KOPT-K1 (cell line): ENCODE data around the gene TENM4.
"Not testable (repeated sequence)": the region's sequence is repeated elsewhere in the genome, so short reads cannot be mapped to it uniquely, and the experiment has no call there.

Experiments
- H3K27ac ChIP-seq: fragments of 200-600 bp; sonication (generic); 2 replicates; pipeline ENCODE4 v1.5.1; 2016; ENCODE audit warnings: antibody characterized with exemption, mild to moderate bottlenecking, low read depth, low read length; ENCODE audit not compliant: poor library complexity, severe bottlenecking
- H3K36me3 ChIP-seq: fragments of 200-600 bp; sonication (generic); 2 replicates; pipeline ENCODE4 v1.5.1; 2017; ENCODE audit warnings: antibody characterized with exemption, mild to moderate bottlenecking, low read length, moderate library complexity; ENCODE audit not compliant: insufficient read depth
- H3K9me3 ChIP-seq: fragments of 200-600 bp; sonication (generic); 2 replicates; pipeline ENCODE4 v1.5.1; 2017; ENCODE audit warnings: antibody characterized with exemption, low read length, mild to moderate bottlenecking; ENCODE audit not compliant: insufficient read depth, poor library complexity, severe bottlenecking

Gene TENM4

DNA sequence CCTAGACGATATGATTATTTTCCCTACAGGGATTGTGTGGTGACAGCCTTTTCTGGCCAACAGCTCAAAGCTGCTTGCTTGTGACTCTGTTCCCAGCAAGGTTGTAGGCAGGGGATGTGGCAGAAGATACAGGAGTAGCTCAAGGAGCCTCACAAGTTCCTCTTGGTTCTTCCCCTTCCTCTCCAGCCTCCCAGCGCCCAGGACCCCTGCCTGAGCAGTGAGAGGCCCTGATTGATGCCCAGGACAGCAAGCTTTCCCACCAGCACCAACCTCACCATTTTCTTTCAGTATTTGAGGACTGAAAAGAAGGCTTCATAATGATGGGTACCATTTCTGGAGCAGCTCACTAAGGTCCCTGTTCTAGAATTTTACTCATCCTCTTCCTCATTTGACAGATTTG, 248.0 kb downstream of the TENM4 start:
- no peak overlapping the region for H3K27ac ChIP-seq
- no peaks in the 10 kb centered on the region for H3K36me3 ChIP-seq
- H3K9me3 ChIP-seq: no peaks in the 10 kb centered on the region

DNA sequence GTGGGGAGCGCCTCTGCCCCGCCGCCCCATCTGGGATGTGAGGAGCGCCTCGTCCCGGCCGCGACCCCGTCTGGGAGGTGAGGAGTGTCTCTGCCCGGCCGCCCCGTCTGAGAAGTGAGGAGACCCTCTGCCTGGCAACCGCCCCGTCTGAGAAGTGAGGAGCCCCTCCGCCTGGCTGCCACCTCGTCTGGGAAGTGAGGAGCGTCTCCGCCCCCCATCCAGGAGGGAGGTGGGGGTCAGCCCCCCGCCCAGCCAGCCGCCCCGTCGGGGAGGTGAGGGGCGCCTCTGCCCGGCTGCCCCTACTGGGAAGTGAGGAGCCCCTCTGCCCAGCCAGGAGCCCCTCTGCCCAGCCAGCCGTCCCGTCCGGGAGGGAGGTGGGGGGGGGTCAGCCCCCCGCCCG, 249.1 kb downstream of the TENM4 start:
- not testable (repeated sequence) for H3K27ac ChIP-seq, H3K36me3 ChIP-seq, H3K9me3 ChIP-seq

DNA sequence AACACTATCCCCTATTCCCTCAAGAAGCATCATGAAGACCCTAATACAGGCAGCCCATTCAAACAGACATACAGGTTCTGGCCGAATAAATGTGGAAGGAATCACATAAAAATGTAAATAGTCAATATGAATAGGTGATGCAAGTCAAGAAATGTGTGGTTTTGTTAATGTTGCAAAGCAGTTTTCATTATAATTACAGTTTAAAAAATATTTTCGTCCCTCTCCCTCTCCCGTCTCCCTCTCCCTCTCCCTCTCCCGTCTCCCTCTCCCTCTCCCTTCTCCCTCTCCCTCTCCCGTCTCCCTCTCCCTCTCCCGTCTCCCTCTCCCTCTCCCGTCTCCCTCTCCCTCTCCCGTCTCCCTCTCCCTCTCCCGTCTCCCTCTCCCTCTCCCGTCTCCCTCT, 250.3 kb downstream of the TENM4 start:
- not testable (repeated sequence) for H3K36me3 ChIP-seq, H3K9me3 ChIP-seq, H3K27ac ChIP-seq

DNA sequence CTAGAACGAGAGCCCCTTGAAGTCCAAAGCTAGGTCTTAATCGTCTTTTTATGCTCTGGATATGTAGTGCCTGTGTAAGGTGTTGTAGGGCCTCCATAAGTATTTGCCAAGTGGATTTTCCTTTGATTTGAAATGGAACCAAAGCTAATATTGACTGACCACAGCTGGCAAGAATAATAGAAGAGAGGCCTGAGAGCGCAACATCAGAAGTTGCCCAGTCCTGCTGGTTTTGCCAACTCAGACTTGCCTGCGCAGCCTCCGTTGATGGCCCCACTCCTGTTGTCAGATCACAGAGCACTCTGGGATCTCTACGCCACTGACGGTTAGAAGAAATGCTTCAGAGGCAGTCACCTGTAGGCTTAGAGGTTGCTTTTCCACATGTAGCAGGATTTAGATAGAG, 251.2 kb downstream of the TENM4 start:
- Histone ChIP-seq H3K36me3 (no peaks in the 10 kb centered on the region), H3K27ac (no peak overlapping the region), H3K9me3 (no peaks in the 10 kb centered on the region)

DNA sequence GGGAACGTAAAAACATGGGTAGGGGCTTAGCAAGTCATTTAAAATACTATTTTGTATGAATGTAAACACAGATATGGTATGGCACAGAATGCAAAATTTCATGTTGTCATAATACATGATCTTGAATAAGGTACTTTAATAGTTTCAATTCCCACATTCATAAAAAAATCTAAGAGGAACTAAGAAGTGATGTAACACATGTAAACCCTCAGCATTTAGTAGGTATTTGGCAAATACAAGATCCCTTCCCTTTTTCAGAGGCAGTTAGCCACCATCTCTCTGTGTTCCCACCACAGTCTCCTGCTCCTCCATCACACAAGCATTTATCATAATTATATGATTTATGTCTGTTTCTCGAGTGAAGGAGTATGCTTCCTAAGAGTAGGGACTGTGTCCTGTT, 251.8 kb downstream of the TENM4 start:
- Histone ChIP-seq H3K27ac (no peak overlapping the region), H3K9me3 (no peaks in the 10 kb centered on the region), H3K36me3 (no peaks in the 10 kb centered on the region)

DNA sequence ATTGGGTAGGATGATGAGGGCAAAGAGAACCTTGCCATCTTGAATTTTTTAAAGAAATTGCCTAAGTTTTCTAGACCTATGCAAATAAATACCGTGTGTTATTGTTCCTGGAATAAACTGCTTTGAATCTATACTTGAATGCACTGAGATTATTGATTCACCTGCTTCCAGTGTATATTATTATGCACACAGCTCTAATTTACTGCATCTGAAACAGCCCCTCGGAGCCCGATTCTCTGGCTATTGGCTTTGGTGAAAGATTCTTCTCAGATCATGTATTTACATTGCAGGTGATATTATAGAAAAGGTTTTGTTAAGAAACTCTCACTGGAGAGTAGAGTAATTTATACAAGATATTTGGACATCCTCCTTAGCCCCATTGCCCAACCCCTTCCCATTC, 254.2 kb downstream of the TENM4 start:
- H3K9me3 ChIP-seq: no peaks in the 10 kb centered on the region
- H3K36me3 ChIP-seq: no peaks in the 10 kb centered on the region
- H3K27ac ChIP-seq: no peak overlapping the region

DNA sequence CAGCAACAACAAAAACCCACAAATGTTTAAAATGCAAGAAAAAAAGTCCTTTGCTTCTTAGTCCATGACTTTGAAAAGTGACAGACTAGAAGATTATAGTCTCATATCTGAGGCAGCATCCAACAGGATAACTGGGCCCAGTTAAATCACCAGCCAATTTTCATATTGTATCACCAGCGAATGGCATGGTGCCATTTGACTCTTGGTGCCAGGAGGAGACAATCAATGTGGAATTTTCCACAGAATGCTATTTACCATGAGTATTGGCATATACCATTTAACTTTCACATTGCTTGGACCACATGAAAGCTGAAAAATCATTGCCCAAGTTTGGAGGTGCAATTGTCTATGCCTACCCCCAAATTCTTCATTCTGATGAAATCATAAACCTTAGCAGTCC, 255.5 kb downstream of the TENM4 start:
- H3K27ac ChIP-seq: no peak overlapping the region
- H3K36me3 ChIP-seq: no peaks in the 10 kb centered on the region
- no peaks in the 10 kb centered on the region for H3K9me3 ChIP-seq

DNA sequence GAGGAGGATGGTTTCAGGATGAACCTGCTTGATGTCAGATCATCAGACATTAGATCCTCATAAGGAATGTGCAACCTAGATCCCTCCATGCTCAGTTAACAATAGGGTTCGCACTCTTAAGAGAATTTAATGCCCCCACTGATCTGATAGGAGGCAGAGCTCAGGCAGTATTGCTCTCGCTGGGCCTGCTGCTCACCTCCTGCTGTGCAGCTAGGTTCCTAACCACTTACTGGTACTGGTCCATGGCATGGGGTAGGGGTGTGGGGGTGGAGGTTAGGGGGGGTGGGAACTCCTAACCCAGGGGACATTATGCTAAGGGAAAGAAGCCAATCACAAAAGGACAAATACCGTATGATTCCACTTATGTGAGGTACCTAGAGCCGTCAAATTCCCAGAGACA, 256.5 kb downstream of the TENM4 start:
- H3K27ac ChIP-seq: no peak overlapping the region
- no peaks in the 10 kb centered on the region for H3K36me3 ChIP-seq
- no peaks in the 10 kb centered on the region for H3K9me3 ChIP-seq

DNA sequence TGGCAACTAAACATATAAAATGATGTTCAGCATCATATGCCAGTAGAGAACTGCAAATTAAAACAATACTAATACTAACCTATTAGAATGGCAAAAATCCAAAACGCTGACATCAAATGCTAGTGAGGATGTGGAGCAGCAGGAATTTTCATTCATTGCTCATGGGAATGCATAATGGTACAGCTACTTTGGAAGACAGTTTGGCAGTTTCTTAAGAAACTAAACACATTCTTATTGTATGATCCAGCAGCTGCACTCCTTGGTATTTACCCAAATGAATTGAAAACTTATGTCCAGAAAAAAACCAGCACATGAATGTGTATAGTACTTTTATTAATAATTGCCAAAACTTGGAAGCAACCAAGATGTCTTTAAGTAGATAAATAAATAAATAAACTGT, 258.0 kb downstream of the TENM4 start:
- Histone ChIP-seq H3K9me3 (no peaks in the 10 kb centered on the region), H3K36me3 (no peaks in the 10 kb centered on the region)

DNA sequence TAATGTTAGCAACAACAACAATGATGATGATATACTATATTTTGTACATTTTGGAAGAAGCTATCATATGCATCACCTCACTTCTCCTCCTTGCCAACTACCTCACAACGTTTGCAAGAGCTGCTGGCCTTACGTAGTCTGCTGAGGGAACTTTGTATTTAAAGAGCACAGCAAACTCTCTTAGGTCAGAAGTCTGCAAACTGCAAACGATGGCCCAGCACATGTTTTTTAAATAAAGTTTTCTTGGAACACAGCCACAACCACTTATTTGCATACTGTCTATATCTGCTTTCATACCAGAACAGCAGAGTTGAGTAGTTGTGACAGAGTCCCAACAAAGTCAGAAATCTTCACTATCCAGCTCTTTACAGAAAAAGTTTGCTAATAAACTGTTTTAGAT, 261.7 kb downstream of the TENM4 start:
- H3K36me3 ChIP-seq: no peaks in the 10 kb centered on the region
- H3K9me3 ChIP-seq: no peaks in the 10 kb centered on the region
- H3K27ac ChIP-seq: no peak overlapping the region

More for the DNA sequence above, 258.0 kb downstream of the TENM4 start:
- H3K27ac ChIP-seq: no peak overlapping the region

DNA sequence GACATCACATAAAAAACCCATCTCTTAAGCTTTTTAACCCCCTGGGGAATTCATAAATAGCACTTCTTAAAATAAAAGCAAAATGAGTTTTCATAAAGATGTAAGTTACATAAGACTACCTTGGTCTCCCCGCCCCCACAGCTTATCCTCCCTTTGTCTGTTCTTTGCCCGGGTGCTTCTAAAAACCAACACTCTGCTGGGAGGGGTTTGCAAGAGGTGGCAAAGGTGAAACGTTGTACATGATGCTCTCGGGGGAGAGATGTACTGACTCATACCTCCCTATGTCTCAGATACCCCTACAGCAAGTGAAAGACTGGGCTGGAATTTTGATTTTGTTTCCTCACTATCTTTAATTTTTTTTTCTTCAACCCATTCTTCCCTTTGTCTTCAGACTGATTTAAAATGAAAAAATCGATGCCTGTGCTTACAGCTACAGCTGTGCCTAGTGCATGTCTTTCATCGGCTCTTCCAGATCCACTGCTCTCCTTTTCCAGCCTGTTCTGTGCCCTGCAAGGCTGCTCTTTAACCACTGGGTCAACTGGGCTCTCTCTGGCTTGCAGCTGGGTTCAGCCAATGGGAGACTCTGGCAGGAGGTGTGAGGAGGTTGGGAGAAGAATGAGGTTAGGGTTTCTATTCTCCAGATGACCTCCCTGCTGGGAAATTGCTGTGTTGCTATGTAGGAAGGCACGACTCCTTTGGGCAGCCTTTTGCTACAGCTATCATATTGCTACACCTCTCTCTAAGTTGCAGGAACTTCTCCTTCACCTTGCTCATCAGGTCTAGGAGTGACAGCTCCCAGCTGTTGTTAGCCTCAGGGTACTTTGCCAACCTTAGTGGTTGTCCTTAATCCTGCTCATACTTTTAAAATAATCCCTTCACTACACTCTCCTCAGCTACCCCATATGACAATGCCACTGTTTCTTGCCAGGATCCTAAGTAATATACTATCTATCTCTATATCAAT, 266.5 kb downstream of the TENM4 start:
- H3K9me3 ChIP-seq: no peaks in the 10 kb centered on the region
- no peak overlapping the region for H3K27ac ChIP-seq
- no peaks in the 10 kb centered on the region for H3K36me3 ChIP-seq

DNA sequence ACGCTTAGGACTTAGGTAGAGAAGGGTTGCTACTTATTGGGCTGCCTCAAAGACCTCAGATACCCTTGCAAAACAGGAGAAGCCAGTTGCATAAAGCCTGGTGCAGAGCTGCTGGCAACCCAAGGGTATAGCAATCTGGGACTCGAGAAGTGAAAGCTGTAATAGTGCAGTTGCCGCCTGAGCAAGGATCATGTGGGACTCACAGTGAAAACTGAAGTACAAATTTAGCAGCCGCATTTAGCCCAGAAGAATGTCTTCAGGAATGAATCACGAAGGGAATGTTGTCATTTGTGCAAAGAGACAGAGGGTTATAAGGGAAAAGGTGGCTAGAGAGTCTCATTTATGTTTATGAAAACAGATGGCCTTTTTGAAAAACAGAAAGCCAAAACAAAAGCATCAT, 267.2 kb downstream of the TENM4 start:
- no peaks in the 10 kb centered on the region for H3K9me3 ChIP-seq
- no peak overlapping the region for H3K27ac ChIP-seq
- no peaks in the 10 kb centered on the region for H3K36me3 ChIP-seq

DNA sequence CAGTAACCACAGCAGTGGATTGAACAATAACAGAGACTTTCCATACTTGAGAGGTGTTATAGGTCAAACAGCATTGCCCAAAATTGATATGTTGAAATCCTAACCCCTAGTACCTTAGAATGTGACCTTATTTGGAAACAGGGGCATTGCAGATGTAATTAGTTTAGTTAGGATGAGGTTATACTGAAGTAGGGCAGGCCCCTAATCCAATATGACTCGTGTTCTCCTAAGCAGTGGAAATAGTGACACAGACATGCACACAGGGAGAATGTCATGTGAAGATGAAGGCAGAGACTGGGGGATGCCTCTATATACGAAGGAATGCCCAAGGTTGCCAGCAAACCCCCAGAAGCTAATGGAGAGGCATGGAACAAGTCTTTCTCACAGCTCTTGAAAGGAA, 270.5 kb downstream of the TENM4 start:
- no peak overlapping the region for H3K27ac ChIP-seq

DNA sequence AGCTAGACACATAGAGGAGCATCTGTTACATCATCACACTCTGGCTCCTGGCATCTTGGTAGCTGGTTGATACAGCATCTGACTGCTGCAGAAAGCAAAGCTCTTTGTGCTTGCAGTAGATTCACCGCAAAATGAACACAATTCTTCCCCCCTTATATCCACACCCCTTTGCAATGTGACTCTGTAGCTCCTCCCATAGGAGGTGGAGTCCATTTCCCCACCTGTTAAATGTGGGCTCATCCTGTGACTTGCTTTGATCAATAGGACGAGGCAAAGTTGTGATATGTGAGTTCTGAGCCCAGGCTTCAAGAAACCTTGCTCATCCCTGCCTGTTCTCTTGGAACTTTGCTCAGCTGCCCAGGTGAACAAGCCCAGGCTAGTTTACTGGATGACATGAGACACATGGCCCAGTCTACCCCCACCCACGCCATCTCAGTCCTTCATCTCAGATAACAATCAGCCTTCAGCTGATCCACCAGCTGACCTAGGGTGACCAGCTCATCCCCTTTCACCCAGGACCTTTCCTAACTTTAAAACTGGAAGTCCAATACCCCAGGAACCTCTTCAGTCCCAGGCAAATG, 272.2 kb downstream of the TENM4 start:
- Histone ChIP-seq H3K36me3 (no peaks in the 10 kb centered on the region), H3K27ac (no peak overlapping the region), H3K9me3 (no peaks in the 10 kb centered on the region)

More for the DNA sequence above, 270.5 kb downstream of the TENM4 start:
- Histone ChIP-seq H3K9me3 (no peaks in the 10 kb centered on the region), H3K36me3 (no peaks in the 10 kb centered on the region)

DNA sequence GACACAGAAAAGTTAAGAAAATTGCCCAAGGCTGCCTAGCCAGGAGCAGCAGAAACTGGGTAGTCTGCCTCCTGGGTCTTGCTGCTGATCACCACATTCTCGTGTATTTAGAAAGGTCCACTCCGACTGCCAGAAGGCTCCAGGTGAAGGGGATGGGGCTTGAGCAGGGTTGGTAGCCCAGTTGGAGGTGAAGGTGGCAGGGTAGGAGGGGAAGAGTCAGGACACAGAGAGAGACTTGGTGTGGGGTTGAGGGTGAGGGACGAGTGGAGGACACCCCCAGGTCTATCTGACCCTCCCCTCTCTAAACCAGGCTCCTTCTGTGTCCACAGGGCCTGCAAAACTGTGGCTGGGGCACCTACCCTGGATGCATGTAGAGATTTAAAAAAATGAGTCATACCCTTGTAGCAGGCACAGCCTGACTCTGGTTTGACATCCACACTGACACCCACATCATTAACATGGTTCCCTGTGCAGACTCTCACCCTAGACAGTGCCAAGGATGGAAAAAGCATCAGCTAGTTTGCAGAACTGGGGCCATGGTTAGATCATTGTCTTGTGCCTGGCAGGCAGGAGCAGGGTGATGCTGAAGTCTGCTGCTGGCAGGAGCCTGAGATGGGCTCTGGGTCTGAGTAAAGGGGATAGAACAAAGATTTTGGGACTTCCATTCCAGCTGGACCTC, 273.2 kb downstream of the TENM4 start:
- Histone ChIP-seq H3K9me3 (no peaks in the 10 kb centered on the region), H3K36me3 (no peaks in the 10 kb centered on the region), H3K27ac (no peak overlapping the region)
